T-helper 1 cell treated with Interleukin-12 subunit alpha and Interleukin-12 subunit beta and Interleukin-4 antibody, amounts not matched to agents 30 ng/mL and 1 ng/mL, for 36 hours (primary cell): ENCODE measurements around the gene CYP46A1. TPM values are rescaled to one million over a fixed set of nuclear protein-coding genes. Genes with fewer than 3 reads are reported as not detected.
"Not testable (repeated sequence)": the region's sequence is repeated elsewhere in the genome, so short reads cannot be mapped to it uniquely, and the experiment has no call there.

Experiments
- intact Hi-C: fragments of 100-400 bp; cut with micrococcal nuclease; formaldehyde crosslinking; loops from one replicate; pipeline ENCODE4 v1.15.1; 2024
- total RNA-seq: library from RNA; stranded (reverse); gene quantifications from 2 replicates; pipeline ENCODE4 v1.2.3, GENCODE V29; 2022

The CYP46A1 gene
- not detected in 2 replicates for total RNA-seq

DNA sequence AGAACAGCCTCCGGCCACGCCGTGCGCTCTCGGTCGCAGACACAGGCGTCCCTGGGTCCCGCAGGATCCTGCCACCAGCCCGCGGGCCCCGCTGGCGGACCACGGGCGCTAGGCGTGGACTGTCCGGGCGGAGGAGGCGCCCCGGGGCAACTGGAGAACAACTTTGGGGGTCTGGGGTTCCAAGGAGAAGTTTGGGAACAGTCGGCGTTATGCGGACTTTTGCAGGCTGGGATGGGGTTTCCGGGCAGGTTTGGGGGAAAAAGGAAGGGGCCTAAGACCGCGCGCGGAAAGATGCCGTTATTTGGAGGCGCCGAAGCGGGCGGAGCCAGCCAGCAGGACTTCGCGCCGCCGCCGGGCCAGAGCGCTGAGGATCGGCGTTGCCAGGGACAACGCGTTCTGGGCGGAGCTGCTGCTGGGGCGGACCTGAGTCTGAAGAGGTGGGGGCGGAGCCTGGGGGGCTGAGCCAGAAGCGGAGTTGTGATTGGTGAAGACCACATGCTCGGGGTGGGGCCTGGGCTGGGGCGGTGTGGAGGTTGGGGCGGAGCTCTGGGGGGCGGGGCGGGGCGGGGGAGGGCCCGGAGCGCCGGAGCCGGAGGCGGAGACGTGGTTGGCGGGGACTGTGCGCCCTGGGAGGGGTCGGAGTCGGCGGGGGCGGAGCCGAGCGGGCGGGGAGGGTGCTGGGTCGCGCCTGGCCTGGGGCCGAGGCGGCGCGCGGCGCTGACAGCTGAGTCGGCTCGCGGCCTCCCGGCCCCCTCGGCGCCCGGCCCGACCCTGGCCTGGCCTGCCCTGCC, at the start of gene CYP46A1:
Gene CYP46A1 (plus strand): TSS at position 680 of the 791 bp plus-strand sequence. CDS start 120 bp downstream, outside the sequence.
- intact Hi-C loops: loop anchor here (1.0 to 5.0 kb wide), 9 partner anchors 12 to 693 kb away; partner anchors contain the start of genes CCNK and WDR25

DNA sequence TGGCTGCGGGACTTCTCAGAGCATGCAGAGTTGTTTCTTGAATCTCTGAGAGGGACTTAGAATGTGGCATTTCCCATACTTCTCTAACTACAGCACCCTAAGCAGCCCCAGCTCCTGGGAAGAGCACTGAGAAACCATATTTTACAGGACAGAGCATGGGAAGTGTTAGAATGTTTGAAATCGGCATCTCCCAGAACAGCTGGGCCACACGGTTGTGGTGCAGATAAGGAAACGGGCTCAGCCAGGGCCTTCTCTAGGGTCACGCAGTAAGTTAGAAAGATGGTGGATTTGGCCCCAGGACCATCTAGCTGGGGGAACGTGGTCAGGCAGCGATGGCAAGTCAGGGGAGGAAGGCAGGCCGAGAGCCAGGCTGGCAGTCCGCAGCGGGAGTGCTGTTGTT, 49.7 kb upstream of the CYP46A1 start:
- intact Hi-C loops: no loop called here

DNA sequence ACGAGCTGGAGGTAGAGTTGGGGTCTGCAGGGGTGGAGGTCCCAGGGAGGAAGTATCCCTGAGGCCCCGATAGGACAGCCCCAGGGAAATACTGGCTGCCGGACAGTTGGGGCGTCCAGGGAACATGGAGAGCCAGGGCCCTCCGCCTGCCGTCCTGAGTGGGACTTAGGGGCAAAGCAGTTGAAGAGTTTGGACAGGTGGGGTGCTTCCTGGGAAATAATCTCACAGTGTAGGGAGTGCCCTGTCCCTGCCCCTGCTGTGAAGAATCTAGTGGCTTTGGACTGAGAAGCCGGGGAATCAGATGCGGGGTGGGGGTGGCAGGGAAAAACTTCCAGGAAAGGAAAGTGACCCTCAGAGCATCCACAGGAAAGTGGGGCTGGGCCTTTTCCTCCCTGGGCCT, 49.0 kb upstream of the CYP46A1 start:
- intact Hi-C loops: no loop called here

DNA sequence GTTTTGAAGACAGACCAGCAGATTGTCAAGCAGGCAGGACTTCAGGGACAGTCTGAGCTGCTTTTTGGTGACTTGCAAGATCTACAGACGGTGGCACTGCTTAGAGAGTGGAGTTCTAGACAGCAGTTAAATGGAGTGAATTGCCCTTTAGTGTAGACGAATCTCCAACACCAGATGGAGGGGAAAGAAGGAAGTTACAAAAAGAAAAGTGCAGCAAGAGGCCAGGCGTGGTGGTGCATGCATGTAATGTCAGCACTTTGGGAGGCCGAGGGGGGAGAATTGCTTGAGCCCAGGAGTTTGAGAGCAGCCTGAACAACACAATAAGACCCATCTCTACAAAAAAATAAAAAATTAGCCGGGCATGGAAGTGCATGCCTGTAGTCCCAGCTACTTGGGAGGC, 47.6 kb upstream of the CYP46A1 start:
- intact Hi-C loops: no loop called here

DNA sequence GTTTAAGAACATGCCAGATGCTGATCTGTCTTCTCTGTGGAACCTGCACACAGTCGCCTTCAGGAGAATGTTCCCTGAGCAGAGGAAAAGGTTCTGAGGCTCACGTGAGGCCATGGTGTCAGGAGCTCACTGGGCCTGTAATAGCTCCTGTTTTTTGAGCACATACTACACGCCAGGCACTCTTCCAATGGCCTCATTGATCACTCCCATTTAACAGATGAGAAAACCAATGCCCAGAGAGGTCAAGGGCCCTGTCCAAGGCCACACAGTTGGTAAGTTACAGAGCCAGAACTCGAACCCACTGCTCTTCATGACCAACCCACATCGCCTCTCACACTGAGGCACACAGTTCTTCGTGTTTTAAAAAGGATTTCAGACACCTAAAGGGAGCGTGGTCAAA, 46.5 kb upstream of the CYP46A1 start:
- intact Hi-C loops: no loop called here

DNA sequence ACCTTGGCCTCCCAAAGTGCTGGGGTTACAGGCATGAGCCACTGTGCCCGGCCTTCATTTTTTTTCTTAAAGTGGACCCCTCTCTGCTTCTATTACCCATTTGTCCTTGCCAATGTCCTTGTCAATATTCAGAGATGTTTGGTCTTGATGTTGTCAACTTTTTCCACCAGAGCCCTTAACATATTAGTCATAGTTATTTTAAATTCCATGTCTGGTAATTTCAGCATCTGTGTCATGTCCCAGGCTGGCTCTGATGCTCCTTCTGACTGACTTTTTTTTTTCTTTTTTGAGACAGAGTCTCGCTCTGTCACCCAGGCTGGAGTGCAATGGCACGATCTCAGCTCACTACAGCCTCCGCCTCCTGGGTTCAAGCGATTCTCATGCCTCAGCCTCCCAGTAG, 41.3 kb upstream of the CYP46A1 start:
- intact Hi-C loops: not testable (repeated sequence)

DNA sequence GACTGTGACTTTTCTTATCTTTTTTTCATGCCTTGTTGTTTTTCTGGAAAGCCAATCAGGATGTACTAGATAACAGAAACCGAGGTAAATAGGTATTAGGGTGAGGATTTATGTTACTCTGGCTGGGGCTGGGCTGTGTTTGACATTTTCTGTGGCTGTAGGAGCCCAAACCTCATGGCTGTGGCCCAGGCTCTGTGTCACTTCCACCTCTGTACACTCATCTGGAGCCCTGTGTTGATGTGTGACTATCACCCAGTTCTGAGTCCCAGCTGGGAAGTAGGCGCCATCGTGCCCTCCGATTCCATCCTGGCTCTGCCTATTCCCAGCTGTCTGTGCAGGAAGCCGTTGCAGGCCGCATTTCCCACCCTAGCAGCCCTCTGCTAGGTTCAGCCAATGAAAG, 40.8 kb upstream of the CYP46A1 start:
- intact Hi-C loops: no loop called here

DNA sequence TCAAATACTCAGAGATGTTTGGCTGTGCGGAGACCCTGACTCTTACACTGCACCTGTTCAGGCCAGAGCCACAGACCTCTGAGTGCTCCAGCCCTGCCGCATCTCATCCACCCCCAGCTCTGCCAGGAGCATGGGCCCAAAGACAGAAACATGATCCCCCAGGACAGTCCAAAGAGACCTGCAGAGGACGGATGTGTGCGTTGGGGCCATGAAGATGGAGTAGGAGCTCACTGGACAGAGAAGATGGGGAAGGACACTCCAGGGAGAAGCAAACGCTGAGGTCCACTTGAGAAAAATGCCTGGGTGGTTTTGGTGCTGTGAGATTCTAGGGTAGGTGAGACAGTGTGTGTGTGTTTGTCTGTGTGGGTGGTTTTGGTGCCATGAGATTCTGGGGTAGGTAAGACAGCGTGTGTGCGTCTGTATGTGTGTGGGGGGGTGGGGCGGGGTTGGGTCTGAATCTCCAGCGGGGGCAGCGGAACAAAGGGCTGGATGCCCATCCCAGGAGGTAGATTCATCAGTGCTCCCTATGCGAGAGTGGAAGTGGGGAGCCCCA, 40.0 kb upstream of the CYP46A1 start:
- intact Hi-C loops: no loop called here

DNA sequence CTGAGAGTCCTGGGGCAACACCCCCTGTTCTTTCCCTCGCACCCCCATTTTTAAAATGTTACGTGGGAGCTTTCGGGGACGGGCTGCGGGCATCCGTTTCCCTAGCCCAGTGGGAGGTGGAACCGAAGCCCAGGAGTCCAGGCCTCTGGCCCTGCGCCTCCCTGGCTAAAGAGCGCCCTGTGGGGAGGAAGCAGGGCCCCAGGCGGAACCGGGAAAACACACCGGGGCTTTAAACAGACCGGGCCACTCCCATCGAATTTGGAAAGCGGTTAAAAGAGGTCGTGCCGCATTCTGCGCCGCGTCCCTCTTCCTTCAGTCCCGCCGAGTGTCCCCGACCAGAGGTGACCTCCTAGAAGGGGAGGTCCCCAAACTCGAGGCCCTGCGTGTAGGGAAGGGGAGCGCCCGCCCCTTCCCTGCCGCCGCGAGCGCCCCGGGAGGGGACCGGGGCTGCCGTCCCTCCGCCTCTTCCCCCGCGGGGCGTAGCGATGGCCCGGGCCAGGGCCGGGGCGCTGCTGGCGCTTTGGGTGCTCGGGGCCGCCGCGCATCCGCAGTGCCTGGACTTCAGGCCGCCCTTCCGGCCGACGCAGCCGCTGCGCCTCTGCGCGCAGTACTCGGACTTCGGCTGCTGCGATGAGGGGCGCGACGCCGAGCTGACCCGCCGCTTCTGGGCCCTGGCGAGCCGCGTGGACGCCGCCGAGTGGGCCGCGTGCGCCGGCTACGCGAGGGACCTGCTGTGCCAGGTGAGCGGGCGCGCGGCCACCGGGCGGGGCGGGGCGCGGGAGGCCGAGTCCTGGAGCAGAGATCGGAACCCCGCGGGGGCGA, 39.2 kb upstream of the CYP46A1 start, which contains the start of gene HHIPL1:
Gene HHIPL1 (plus strand): TSS at position 407 of the 822 bp plus-strand sequence. CDS start 79 bp downstream, at position 486.
- intact Hi-C loops: no loop called here

DNA sequence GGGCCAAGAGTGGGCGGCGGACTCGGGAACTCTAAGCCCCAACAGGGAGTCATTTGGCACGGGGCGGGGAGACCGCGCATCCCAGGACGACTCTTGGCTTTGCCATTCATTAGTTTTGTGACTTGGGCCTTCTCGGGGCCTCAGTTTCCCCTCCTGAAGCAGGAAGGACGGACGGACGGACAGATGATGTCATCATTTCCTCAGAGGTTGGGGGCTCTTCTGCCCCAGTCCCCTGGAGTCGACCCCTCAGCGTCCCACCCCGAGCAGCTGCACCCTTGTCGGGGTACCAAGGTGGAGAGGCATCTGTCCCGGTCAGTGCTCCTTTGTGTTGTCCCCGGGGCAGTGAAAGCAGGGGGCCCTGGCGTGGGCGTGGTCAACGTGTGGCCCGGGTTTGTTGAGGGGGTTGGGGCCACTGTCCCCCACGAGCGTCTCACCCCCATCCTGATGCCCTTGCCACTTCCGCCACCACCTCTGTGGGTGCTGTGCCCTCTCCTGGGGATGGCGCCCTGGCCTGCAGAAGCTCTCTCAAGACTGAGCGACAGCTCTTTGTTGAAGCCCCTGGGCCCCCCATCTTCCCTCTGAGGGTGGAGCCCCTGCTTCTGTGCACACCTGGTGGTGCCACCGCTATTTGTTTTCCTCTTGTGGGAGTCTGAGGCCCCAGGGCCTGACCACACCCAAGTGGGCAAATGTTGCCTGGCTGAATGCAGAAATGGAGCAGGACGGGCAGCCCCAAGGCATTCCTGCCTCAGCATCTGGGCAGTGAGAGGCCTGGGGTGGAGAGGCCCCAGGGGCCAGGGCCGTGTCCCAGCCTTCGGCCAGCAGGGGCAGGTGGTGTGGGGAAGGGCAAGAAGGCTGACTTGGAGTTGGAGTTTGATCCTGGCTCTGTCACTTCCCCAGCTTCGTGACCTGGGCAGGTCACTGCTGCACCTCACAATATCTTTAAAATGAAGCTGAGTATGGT, 38.3 kb upstream of the CYP46A1 start:
- intact Hi-C loops: no loop called here

DNA sequence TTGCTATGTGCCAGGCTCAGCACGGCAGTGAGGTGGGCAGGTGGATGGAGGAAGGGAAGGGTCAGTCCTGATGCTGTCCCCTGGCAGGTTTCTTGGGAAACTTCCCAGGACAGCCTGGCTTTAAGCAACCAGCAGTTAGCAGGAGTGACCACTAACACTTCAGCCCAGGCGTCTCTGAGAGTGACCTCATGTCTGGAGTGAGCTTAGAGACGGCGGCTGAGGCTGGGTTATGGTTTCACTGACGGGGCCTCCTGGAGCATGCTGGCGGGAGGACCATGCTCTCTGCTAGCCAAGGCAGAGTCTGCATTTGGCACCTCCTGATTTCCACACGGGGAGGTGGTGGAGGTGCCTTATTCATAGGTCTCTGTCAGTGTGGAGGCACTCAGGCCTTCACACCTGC, 36.7 kb upstream of the CYP46A1 start:
- intact Hi-C loops: no loop called here

DNA sequence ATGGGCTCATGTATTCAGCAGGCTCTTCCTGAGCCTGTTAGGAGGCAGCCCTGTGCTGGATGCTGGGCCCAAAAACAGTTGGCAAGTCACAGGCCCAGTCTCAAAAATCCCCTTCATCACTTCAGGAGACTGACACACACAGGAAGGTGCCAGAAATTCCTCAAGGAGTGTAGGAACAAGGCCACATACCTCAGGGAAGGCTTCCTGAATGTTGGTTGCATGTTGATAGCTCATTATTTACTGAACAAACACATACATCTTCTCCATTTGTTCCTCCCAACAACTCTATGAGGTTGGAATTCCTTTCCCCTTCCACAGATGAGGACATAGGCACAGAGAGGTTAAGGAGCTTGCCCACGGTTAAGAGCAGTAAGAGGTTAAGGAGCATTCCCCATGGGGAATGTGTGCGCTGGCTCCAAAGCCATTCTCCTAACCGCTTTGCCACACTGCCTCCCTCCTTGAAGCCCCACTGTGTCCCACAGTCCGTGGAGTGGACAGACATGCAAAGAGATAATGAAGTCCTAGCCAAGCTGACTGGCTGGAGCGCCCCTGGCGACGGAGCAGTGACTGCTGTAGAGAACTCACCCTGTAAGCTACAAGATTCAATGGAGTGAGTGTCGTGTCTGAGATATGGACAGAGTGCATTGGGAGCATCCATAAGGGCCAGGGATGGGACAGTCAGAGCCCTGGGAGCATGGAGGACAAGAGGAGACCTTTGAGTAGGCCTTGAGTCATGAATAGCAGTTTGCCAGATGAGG, 35.9 kb upstream of the CYP46A1 start:
- intact Hi-C loops: no loop called here

DNA sequence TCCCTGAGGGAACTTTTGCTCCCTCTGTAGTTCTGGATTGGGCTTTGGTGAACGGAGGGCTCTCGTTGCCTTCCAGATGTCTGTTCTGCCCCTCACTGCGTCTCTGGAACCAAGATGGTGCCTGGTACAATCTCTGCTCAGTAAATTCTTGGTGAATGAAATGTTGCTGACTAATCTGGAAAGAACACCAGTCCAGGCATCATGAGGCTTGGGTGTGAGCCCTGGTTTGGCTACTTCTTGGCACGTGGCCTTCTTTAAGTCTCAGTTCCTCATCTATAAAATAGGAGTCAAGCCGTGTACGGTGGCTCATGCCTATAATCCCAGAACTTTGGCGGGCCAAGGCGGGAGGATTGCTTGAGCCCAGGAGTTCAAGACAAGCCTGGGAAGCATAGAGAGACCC, 34.9 kb upstream of the CYP46A1 start:
- intact Hi-C loops: no loop called here

DNA sequence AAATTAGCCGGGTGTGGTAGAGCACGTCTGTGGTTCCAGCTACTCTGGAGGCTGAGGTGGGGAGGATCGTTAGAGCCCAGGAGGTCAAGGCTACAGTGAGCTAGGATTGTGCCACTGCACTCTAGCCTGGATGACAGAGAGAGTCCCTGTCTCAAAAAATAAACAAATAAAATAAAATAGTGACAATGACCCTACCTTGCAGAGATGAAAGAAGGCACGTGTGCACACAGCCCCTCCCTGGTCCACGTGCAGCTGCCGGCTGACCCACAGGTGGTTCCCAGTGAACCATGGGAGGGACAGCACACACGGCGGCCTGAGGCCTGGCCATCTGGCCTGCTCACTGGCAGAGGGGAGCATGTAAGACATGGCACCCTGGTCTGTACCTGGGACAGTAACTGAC, 34.5 kb upstream of the CYP46A1 start:
- intact Hi-C loops: no loop called here

DNA sequence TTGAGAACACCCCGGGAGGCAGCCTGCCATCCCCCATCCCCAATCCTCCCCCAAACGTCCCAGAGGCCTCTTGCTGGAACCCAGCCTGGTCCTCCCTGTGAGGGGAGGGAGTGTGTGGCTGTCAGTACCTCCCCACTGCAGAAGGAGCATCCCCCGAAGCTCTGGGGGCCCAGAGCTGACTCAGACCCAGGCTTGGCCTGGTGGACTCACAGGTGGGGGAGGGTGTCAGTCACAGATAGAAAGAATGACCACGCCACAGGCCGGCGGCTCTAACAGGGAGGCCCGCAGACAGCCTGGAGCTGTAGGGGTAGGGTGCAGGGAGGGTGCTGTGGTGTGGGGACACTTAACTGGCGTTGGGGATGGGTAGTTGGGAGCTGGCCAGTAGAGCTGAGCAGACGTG, 33.9 kb upstream of the CYP46A1 start:
- intact Hi-C loops: no loop called here

DNA sequence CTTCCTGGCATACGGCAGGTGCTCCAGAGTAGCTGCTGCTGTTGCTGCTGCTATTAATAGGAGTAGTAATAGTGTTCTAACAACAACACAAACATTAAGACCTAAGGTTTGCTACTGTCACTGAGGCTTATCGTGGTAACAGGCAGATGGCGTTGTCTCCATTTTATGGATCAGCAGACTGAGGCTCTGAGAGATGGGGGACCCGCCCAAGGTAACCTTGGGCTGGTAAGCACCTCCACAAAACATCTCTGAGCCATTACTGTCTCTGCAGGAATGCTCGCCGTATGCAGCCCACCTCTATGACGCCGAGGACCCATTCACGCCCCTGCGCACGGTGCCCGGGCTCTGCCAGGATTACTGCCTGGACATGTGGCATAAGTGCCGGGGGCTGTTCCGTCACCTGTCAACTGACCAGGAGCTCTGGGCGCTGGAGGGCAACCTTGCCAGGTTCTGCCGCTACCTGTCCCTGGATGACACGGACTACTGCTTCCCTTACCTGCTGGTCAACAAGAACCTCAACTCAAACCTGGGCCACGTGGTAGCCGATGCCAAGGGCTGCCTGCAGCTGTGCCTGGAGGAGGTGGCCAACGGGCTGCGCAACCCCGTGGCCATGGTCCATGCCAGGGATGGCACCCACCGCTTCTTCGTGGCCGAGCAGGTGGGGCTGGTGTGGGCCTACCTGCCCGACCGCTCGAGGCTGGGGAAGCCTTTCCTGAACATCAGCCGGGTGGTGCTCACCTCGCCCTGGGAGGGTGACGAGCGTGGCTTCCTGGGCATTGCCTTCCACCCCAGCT, 31.9 kb upstream of the CYP46A1 start:
- intact Hi-C loops: no loop called here

DNA sequence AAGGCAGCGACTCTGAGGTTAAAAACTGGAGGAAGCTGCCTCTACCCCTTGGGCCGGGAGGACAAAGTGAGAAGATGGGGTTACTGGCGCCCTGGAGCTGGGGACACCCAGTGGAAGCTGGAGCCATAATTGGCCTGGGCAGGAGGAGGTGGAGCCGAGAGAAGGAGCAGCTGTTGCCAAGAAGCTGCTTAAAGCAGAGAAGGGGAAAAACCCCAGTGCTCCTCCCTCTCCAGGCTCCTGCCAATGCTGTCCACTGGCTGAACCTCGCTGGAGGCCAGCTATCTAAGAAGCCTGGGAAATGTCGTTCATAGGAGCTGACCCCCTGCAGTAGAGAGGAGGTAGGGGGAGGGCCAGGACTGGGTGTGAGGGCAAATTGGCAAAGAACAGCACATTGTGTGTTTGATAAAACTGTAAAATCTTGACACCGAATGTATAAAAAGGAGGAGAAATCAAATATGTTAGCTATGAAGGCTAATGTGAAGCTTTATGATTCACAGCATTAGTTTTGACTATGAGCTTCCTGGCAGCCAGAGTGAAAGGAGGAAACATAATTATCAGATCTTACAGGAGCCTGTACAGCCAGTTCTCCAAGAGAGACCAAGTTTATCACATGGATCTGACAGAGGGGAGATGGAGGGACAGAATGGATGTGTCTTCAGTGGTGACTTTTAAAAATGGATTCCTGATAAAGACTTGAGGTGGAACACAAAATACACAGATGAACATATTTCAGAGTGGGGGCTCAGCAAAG, 29.7 kb upstream of the CYP46A1 start:
- intact Hi-C loops: no loop called here

DNA sequence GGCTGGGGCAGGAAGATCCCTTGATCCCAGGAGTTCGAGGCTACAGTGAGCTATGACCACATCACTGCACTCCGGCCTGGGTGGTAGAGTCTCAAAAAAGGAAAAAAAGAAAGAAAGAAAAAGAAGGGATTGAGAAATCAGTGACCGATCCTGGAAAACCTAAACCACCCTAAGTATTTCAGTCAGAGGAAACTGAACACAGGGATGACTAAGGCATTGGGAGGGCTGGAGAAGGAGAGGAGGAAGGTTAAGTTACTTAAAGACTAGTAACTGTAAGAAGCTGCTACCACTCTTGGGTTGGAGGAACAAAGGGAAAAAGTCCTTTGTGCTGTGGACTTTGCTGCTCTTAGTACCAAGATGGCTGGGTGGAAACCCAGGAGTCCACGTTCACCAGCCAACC, 28.6 kb upstream of the CYP46A1 start:
- intact Hi-C loops: no loop called here

DNA sequence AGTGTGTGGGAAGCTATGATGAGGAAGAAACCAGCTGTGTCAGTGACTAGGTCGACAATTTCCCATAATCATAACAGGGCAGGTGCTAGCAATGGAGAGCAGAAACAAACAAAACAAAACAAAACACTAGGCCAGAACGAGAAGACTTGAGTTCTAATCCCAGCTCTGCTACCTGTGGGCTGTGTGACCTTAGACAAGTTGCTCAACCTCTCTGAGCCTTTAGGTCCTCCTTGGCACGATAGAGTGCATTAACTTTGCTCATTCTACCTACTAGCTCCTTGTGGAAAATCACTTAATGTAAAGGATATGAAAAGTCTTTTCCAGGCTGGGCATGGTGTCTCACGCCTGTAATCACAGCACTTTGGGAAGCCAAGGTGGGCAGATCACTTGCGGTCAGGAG, 27.9 kb upstream of the CYP46A1 start:
- intact Hi-C loops: no loop called here
